PFSK-1 (cell line): ENCODE data around the gene RPTOR.

Experiments used
- FOXP2 ChIP-seq: optimal IDR thresholded peaks from 2 replicates; pipeline ENCODE3; 2011; ENCODE audit warnings: borderline replicate concordance, control low read depth, inconsistent platforms; ENCODE audit not compliant: insufficient read depth; ENCODE audit errors: extremely low read length, extremely low read depth
- POLR2AphosphoS5 ChIP-seq: IDR thresholded peaks from 2 replicates; pipeline ENCODE4 v1.6.1; 2012; ENCODE audit warnings: low read depth, mild to moderate bottlenecking, control low read depth, low read length, moderate library complexity
- REST ChIP-seq, 2 experiments: IDR thresholded peaks; 2 replicates each; pipeline versions ENCODE4 v1.6.1 to v1.8.0; 2011 to 2012; ENCODE audit warnings: low read depth in 2 of 2, low read length in 2 of 2, control low read depth in 1 of 2, inconsistent platforms in 1 of 2, mild to moderate bottlenecking in 1 of 2, moderate library complexity in 1 of 2; ENCODE audit not compliant: insufficient read depth in 1 of 2
- SIN3A ChIP-seq: IDR thresholded peaks from 2 replicates; pipeline ENCODE4 v1.6.1; 2012; ENCODE audit warnings: mild to moderate bottlenecking, low read length, moderate library complexity, borderline replicate concordance; ENCODE audit not compliant: insufficient read depth
- TAF1 ChIP-seq: IDR thresholded peaks from 2 replicates; pipeline ENCODE4 v1.6.1; 2012; ENCODE audit warnings: low read length, control low read depth, borderline replicate concordance; ENCODE audit not compliant: insufficient read depth

GRCh38 chr17:80921741-80922579 is 377.3 kb downstream of the RPTOR start:
- TF ChIP-seq REST (IDR thresholded peaks at IDR 0.05; ENCODE audit: insufficient read depth in 1 of 2, low read depth in 2 of 2, low read length in 2 of 2) (no peak), POLR2AphosphoS5 (no peak), TAF1 (no peak), FOXP2 (no peak), SIN3A (no peak)
